RWPE2 (cell line): ENCODE measurements around the gene C2CD3.

Experiments used
- ATAC-seq: fragments of 200-7000 bp; cut with Tn5 transposase; 3 replicates; pipeline ENCODE4 v1.9.1; 2021; ENCODE audit warnings: low read depth
- DNase-seq: peaks from one replicate; pipeline ENCODE4 v3.0.0-alpha.2; 2020; ENCODE audit warnings: low spot score
- H3K27ac ChIP-seq: fragments of 450-650 bp; 2 replicates; pipeline ENCODE4 v1.5.1; 2017; ENCODE audit warnings: mild to moderate bottlenecking; ENCODE audit not compliant: poor library complexity, severe bottlenecking
- H3K27me3 ChIP-seq: fragments of 250-450 bp; sonication (Bioruptor Pico); 2 replicates; pipeline ENCODE4 v1.5.1; 2021; ENCODE audit warnings: mild to moderate bottlenecking, moderate library complexity; ENCODE audit not compliant: insufficient read depth, poor library complexity, severe bottlenecking
- H3K36me3 ChIP-seq: fragments of 250-450 bp; sonication (Bioruptor Pico); 2 replicates; pipeline ENCODE4 v1.5.1; 2020; ENCODE audit warnings: low read depth, mild to moderate bottlenecking, moderate library complexity
- H3K4me1 ChIP-seq: fragments of 250-450 bp; sonication (Bioruptor Pico); 2 replicates; pipeline ENCODE4 v1.5.1; 2021; ENCODE audit warnings: mild to moderate bottlenecking, moderate library complexity; ENCODE audit not compliant: insufficient read depth, poor library complexity, severe bottlenecking
- H3K4me3 ChIP-seq: fragments of 250-450 bp; sonication (Bioruptor Pico); 2 replicates; pipeline ENCODE4 v1.5.1; 2021; ENCODE audit warnings: mild to moderate bottlenecking, moderate library complexity; ENCODE audit not compliant: severe bottlenecking
- H3K9me3 ChIP-seq: fragments of 250-450 bp; sonication (Bioruptor Pico); 2 replicates; pipeline ENCODE4 v1.5.1; 2021; ENCODE audit warnings: mild to moderate bottlenecking, moderate library complexity; ENCODE audit not compliant: severe bottlenecking
- CTCF ChIP-seq: fragments of 450-650 bp; IDR thresholded peaks from one replicate; pipeline ENCODE4 v1.5.1; 2017; ENCODE audit warnings: mild to moderate bottlenecking, moderate library complexity; ENCODE audit not compliant: poor library complexity, severe bottlenecking

Gene C2CD3

DNA sequence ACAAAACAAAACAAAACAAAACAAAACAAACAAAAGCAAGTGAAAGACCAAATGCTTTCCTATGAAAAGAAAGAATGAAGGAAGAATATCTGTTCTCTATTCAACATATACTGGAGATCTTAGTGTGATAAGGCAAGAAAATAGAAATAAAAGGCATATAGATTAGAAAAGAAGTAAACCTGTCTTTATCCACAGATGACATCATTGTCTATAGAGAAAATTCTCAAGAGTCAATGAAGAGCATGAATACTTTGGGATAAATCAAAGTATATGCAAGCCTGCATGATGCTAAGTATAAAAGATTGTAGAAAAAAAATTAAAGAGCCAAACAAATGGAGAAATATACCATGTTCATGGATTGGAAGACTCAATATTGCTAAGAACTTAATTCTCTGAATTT is 17.6 kb downstream of the C2CD3 start:
- Histone ChIP-seq H3K36me3 (peaks cover 2% of the 10 kb centered on the region), H3K4me3 (no peak overlapping the region), H3K4me1 (peaks cover 28% of the 10 kb centered on the region), H3K9me3 (no peaks in the 10 kb centered on the region), H3K27ac (peak overlapping the region; percentile 78), H3K27me3 (no peaks in the 10 kb centered on the region)
- no peak for DNase-seq
- no peak for TF ChIP-seq CTCF
- ATAC-seq, result no peak

DNA sequence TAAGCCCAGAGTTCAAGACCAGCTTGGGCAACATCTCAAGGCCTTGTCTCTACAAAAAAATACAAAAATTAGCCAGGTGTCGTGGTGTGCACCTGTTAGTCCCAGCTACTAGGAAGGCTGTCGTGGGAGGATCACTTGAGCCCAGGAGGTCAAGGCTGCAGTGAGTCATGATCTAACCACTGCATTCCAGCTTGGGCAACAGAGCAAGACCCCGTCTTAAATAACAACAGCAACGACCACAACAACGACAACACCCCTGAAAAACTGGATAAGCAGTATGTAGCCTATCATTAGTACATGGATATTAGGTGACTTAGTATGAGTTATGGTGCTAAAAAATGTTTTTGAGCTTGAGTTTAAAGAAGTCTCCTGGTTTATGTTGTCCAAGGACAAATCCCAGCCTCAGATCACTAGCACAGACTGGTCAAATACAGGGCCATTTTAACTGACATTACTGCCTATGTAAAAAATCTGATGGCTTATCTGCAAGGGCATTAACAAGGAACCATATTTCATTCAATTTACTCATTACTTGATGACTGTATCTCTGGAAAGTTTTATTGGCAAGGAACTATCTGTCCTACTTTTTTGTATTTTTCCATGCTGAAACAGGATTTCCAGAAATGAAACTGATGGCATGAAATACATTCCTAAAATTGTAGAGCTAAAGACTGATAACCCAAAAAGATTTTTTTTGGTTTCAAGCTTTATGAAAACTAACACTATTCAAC is 23.4 kb downstream of the C2CD3 start:
- Histone ChIP-seq H3K27ac (no peak overlapping the region), H3K27me3 (no peaks in the 10 kb centered on the region), H3K4me3 (no peak overlapping the region), H3K9me3 (no peaks in the 10 kb centered on the region), H3K36me3 (peaks cover 6% of the 10 kb centered on the region; the same call in 1 of the 2 replicates), H3K4me1 (peaks cover 1% of the 10 kb centered on the region)
- DNase-seq (no peak), ATAC-seq (no peak)
- TF ChIP-seq CTCF, result no peak

DNA sequence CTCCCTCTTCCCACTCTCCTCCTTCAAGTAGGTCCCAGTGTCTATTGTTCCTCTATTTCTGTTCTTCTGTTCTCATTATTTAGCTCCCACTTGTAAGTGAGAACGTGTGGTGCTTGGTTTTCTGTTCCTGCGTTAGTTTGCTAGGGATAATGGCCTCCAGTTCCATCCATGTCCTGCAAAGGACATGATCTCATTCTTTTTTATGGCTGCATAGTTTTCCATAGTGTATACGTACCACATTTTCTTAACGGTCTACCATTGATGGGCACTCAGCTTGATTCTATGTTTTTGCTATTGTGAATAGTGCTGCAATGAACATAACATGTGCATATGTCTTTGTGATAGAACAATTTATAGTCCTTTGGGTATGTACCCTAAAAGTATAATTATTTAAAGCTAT is 26.2 kb downstream of the C2CD3 start:
- ATAC-seq (no peak), DNase-seq (no peak)
- Histone ChIP-seq H3K9me3 (no peaks in the 10 kb centered on the region), H3K36me3 (0 out of 2 replicates have a peak, but pooled peaks cover 6% of the 10 kb centered on the region), H3K27me3 (no peaks in the 10 kb centered on the region), H3K27ac (no peak overlapping the region), H3K4me1 (peaks cover 22% of the 10 kb centered on the region), H3K4me3 (no peak overlapping the region)
- no peak for TF ChIP-seq CTCF

DNA sequence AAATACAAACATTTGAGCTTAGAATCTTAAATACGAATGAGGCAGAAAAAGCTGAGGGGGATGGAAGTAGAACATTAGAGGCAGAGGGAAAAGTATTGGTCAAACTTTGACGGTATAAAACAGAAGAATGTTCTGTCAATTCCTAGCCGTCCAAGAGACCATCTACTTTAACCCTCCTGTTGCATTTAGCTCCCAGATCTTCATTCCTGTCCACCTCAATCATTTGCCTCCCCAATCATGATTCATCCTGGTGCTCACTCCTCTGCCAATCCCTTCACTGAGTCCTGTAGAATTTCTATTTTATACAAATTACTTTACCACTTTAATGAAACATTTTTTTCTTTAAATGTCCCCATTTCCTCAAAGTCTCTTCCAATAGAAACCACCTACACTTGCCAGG is 28.2 kb downstream of the C2CD3 start:
- H3K36me3 ChIP-seq, result peaks cover 16% of the 10 kb centered on the region; the same call in 1 of the 2 replicates
- H3K4me1 ChIP-seq, result peaks cover 39% of the 10 kb centered on the region
- TF ChIP-seq CTCF, result no peak
- H3K27ac ChIP-seq, result peak overlapping the region; percentile 96
- no peak overlapping the region for H3K4me3 ChIP-seq
- no peak for ATAC-seq
- no peaks in the 10 kb centered on the region for H3K9me3 ChIP-seq
- H3K27me3 ChIP-seq, result no peaks in the 10 kb centered on the region
- DNase-seq, result no peak

- Histone ChIP-seq H3K4me3 (no peak overlapping the region), H3K27ac (peak overlapping the region; percentile 96), H3K9me3 (no peaks in the 10 kb centered on the region), H3K27me3 (no peaks in the 10 kb centered on the region), H3K36me3 (peaks cover 17% of the 10 kb centered on the region), H3K4me1 (peaks cover 46% of the 10 kb centered on the region)
- no peak for TF ChIP-seq CTCF
- ATAC-seq (no peak), DNase-seq (no peak)
Observed at GRCh38 chr11:74141908-74142307, 28.9 kb downstream of the C2CD3 start.
